ENCODE results near the gene PIK3R1. TPM values are rescaled to one million over a fixed set of nuclear protein-coding genes. Genes with fewer than 3 reads are reported as not detected.
A peak's percentile ranks its signal among the peaks of the same experiment; 100 is the strongest.

PIK3R1 gene
- polyA plus RNA-seq, 1 donor from 2014 or later = 29.1 TPM

DNA sequence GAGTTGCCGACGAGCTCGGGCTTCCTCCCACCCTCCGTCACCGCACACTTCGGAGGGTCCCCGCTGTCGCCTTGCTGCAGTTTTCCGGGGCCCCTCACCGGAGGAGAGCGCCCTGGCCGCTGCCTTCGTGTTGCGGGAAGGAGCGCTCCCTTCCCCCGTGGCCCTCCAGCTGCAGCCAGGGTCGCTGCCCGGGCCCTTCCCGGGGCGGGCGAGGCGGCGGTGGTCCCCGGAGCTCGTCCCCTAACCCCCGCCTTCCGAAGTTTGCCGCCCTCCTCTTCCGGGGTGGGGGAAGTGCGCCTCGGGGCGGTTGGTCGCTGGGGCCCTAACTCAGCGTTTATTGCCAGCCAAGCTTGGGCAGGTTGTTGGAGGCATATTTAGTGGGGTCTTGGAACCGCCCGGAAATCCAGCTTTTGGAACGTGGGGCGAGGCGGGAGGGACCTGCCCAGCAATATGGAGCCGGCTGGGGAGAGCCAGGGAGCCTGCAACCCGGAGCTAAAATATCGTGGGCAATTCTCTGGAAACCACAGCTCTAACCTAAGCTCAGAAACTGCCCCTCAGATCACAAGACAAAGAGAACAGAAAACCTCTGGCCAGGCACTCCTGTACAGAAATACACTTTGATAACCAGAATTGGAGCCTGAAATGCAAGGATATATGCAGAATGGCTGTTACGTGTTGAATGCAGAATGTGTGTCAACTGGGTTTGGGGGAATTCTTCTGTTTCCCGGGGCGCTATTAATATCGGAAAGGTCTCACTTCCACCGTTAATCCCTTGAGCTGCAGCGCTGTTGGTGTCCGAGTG is 890 bp downstream of the PIK3R1 start:
- Mint-ChIP-seq H3K9me3 (peaks cover 1 to 2% (median 2%) of the 10 kb centered on the region in 3 donors), H3K27ac (peak overlapping the region; percentile 77 to 92 (median 78)), H3K4me1 (peaks cover 13 to 41% (median 38%) of the 10 kb centered on the region in 3 donors), H3K27me3 (no peaks in the 10 kb centered on the region), H3K4me3 (peak overlapping the region; percentile 85 to 97 (median 92)), H3K36me3 (no peaks in the 10 kb centered on the region)

GRCh38 chr5:68217047-68217355 is 1.4 kb downstream of the PIK3R1 start:
- no peaks in the 10 kb centered on the region for H3K36me3 Mint-ChIP-seq
- H3K4me3 Mint-ChIP-seq = peak overlapping the region; percentile 85 to 97 (median 92)
- H3K27me3 Mint-ChIP-seq = no peaks in the 10 kb centered on the region
- peak overlapping the region; percentile 77 to 92 (median 78) for H3K27ac Mint-ChIP-seq
- H3K4me1 Mint-ChIP-seq = peaks cover 17 to 44% (median 42%) of the 10 kb centered on the region in 3 donors
- H3K9me3 Mint-ChIP-seq = no peaks in the 10 kb centered on the region

DNA sequence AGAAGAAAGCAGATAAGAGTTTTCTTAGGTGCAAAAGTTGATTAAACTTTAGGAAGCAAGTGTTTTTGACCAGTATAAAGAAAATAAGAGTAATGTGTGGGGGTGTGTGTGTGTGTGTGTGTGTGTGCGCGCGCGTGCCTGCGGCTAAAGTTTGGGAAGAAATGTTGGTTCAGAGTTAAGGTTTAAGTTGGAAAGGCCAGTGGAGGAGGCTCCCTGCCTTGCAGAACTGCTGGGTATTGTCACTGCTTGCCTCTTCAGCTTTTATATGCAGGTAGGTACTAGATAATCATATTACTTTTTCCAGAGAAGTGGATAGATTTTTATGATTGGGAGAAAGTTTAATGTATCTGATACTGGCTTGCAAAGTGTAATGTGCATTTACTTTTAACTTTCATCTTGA is 2.0 kb downstream of the PIK3R1 start:
- H3K4me3 Mint-ChIP-seq = peak overlapping the region; percentile 85 to 97 (median 92)
- peak overlapping the region in 2 of 3 donors; percentile 77 to 78 for H3K27ac Mint-ChIP-seq
- no peaks in the 10 kb centered on the region for H3K27me3 Mint-ChIP-seq
- H3K4me1 Mint-ChIP-seq = peaks cover 22 to 47% (median 47%) of the 10 kb centered on the region in 3 donors
- H3K36me3 Mint-ChIP-seq = no peaks in the 10 kb centered on the region
- no peaks in the 10 kb centered on the region for H3K9me3 Mint-ChIP-seq

DNA sequence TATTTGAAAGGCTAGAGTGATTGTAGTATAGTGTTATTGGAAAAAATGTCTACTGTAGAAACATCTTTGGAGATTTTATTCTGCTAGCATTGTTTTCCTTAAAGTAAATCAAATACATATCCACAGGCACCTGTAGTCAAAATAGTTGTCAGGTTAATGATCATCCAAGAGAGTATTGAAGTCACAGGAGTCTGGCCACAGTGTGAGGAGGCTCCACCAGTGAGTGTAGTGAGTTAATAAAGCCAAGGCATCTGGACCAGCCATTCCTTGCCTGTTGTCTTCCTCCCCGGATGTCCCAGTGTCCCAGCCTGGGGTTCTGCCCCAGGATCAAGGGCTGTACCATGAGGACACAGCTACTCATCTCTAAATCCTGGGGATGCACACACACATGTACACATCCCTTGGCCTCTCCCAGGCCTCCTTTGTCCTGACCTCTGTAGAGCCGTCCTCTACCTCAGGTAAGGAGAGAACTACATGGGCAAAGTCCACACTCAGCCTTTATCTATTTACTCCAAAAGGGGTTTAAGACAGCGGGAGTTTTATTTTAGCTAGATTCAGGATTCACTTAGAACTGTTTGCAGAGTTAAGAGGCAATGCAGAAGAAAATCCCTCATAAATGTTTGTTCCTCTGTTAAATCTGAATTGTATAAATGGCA is 3.7 kb downstream of the PIK3R1 start:
- Mint-ChIP-seq H3K27me3 (no peaks in the 10 kb centered on the region), H3K27ac (peak overlapping the region in 1 of 3 donors; percentile 32)

DNA sequence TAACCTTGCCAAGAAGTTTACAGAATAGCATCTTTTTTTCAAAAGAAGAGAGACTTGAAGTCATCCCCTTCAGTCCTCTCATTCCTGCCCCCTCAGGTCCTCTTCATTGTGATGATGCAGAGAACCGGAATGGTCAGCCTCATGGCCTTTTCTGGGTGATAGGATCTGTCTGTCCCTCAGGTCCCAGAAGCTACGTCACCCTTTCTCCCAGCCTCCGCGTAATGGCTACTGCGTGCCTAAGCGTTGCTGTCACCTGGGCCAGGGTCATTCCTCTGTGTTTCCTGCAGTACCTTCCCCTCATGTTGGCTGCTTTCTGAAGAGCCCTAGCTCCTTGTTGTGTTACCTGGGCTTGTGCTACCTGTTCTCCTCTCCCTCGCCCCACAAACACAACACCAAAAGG is 4.7 kb downstream of the PIK3R1 start:
- Mint-ChIP-seq H3K27me3 (no peaks in the 10 kb centered on the region), H3K4me1 (peaks cover 28 to 64% (median 62%) of the 10 kb centered on the region in 3 donors), H3K27ac (peak overlapping the region in 1 of 3 donors; percentile 32), H3K36me3 (peaks cover under 1% of the 10 kb centered on the region), H3K4me3 (peak overlapping the region in 2 of 4 donors; percentile 3 to 36), H3K9me3 (no peaks in the 10 kb centered on the region)

More for the DNA sequence above, 3.7 kb downstream of the PIK3R1 start:
- H3K4me1 Mint-ChIP-seq = peaks cover 23 to 58% (median 57%) of the 10 kb centered on the region in 3 donors
- H3K4me3 Mint-ChIP-seq = peak overlapping the region in 3 of 4 donors; percentile 42 to 93 (median 56)
- no peaks in the 10 kb centered on the region for H3K9me3 Mint-ChIP-seq
- H3K36me3 Mint-ChIP-seq = no peaks in the 10 kb centered on the region

DNA sequence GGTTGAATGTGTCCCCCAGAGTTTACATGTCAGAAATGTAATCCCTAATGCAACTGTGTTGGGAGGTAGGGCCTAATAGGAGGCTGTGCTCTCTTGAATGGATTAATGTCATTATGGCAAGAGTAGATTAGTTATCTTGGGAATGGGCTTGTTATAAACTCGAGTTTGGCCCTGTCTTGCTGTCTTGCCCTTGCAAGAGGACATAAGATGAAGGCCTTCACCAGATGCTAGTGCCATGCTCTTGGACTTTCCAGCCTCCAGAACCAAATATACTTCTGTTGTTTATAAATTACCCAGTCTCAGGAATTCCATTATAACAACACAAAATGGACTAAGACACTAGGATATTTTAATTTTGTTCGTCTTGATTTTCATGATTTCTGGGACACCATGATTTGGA is 5.4 kb downstream of the PIK3R1 start:
- peaks cover 34 to 70% (median 68%) of the 10 kb centered on the region in 3 donors for H3K4me1 Mint-ChIP-seq
- H3K36me3 Mint-ChIP-seq = peaks cover 5% of the 10 kb centered on the region
- no peak overlapping the region for H3K4me3 Mint-ChIP-seq
- no peaks in the 10 kb centered on the region for H3K9me3 Mint-ChIP-seq
- no peak overlapping the region for H3K27ac Mint-ChIP-seq
- H3K27me3 Mint-ChIP-seq = no peaks in the 10 kb centered on the region

DNA sequence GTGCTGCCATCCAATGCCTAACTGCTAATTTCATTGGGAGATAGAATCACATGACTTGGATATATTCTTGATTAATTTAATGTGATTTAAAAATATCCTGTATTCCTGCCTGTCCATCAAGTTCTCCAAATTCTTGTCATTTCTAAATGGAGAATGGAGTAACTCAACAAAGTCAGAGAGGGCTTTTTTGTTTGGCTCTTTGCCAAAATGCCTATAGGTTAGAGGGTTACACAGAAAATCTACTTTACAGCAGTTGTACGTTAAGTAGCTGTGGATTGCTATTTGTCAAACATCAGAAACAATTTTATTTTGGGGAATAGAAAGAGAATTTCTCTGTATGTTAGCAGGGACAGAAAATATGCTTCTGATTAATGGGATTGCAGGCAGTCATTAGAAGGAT is 5.9 kb downstream of the PIK3R1 start:
- Mint-ChIP-seq H3K27ac (peak overlapping the region in 1 of 3 donors; percentile 22), H3K36me3 (peaks cover 5% of the 10 kb centered on the region), H3K4me3 (no peak overlapping the region), H3K4me1 (peaks cover 37 to 72% (median 70%) of the 10 kb centered on the region in 3 donors), H3K9me3 (no peaks in the 10 kb centered on the region), H3K27me3 (no peaks in the 10 kb centered on the region)

- Mint-ChIP-seq H3K27ac (peak overlapping the region in 1 of 3 donors; percentile 85), H3K4me3 (peak overlapping the region in 3 of 4 donors; percentile 14 to 62 (median 34)), H3K27me3 (no peaks in the 10 kb centered on the region), H3K9me3 (no peaks in the 10 kb centered on the region), H3K4me1 (peaks cover 37 to 65% (median 63%) of the 10 kb centered on the region in 3 donors), H3K36me3 (peaks cover 5% of the 10 kb centered on the region)
Observed at GRCh38 chr5:68222310-68222709, 6.8 kb downstream of the PIK3R1 start.

DNA sequence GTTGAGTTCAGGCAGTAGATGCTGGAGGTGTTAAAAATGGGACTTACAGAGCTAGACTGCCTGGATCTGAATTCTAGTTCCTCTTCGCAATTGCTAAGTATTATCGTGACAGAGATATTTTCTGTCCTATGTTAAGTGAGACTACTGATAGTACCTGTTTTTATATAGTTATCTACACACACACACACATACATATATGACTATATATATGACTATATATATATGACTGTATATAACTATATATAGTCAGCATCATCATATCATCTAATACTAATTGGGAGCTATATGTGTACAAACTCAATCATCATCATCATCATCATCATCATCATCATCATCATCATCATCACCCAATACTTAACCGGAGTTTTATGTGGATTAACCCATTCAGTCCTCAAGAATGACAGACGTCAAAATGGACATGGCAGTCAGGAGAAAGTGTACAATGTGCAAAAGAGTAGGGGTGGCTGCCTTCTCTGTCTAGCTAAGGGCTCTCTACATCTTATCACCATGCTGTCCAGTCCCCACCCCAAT is 7.3 kb downstream of the PIK3R1 start:
- Mint-ChIP-seq H3K36me3 (peaks cover 5% of the 10 kb centered on the region), H3K27me3 (no peaks in the 10 kb centered on the region), H3K4me1 (peaks cover 37 to 64% (median 60%) of the 10 kb centered on the region in 3 donors), H3K9me3 (no peaks in the 10 kb centered on the region), H3K4me3 (peak overlapping the region in 2 of 4 donors; percentile 13 to 14), H3K27ac (peak overlapping the region in 2 of 3 donors; percentile 8 to 41)

- Mint-ChIP-seq H3K27ac (no peak overlapping the region), H3K9me3 (no peaks in the 10 kb centered on the region), H3K27me3 (no peaks in the 10 kb centered on the region), H3K4me1 (peaks cover 29 to 56% (median 52%) of the 10 kb centered on the region in 3 donors), H3K4me3 (peak overlapping the region in 2 of 4 donors; percentile 21 to 24), H3K36me3 (peaks cover 5% of the 10 kb centered on the region)
Observed at GRCh38 chr5:68223904-68224303, 8.3 kb downstream of the PIK3R1 start.

DNA sequence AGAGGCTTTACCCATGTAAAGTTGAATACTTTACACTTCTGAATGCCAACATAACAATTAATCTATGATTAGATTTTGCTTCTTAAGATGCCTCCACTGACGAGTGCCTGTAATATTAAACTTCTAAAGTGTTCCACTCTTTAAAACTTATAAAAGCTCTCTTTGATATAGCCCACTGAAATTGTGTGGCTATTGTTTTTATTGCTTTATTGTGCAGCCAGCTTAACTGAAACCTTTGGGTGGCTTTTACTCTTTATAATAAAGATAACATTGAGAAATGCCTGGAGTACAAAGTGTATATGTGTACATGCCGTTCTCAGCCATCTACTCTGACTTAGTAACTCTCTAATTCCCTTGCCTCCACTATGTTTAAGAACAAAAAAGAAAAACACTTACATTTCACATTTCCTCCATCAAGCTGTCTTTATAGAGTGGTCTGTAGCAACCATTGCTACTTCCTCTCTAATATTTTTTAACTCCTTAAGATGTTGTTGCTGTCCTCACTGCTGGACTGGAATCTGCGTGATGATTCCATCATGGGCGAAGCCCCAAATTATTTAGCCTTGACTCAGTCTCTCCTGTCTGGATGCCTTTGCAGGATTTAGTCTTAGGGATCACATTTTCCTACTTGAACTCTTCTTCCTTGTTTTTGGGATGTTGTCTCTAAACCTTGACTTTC is 9.1 kb downstream of the PIK3R1 start:
- no peaks in the 10 kb centered on the region for H3K9me3 Mint-ChIP-seq
- peaks cover 29 to 55% (median 50%) of the 10 kb centered on the region in 3 donors for H3K4me1 Mint-ChIP-seq
- H3K27me3 Mint-ChIP-seq = no peaks in the 10 kb centered on the region
- peaks cover 5% of the 10 kb centered on the region for H3K36me3 Mint-ChIP-seq
- no peak overlapping the region for H3K27ac Mint-ChIP-seq
- H3K4me3 Mint-ChIP-seq = no peak overlapping the region

- H3K36me3 Mint-ChIP-seq = peaks cover 5% of the 10 kb centered on the region
- peaks cover 33 to 60% (median 55%) of the 10 kb centered on the region in 3 donors for H3K4me1 Mint-ChIP-seq
- H3K4me3 Mint-ChIP-seq = no peak overlapping the region
- no peaks in the 10 kb centered on the region for H3K27me3 Mint-ChIP-seq
- no peaks in the 10 kb centered on the region for H3K9me3 Mint-ChIP-seq
- no peak overlapping the region for H3K27ac Mint-ChIP-seq
Observed at GRCh38 chr5:68225188-68225910, 9.8 kb downstream of the PIK3R1 start.

GRCh38 chr5:68225911-68226545 is 10.5 kb downstream of the PIK3R1 start:
- Mint-ChIP-seq H3K27ac (no peak overlapping the region), H3K9me3 (no peaks in the 10 kb centered on the region), H3K4me1 (peaks cover 33 to 58% (median 57%) of the 10 kb centered on the region in 3 donors), H3K27me3 (no peaks in the 10 kb centered on the region), H3K4me3 (no peak overlapping the region), H3K36me3 (peaks cover 5% of the 10 kb centered on the region)

Measured in IgD-negative memory B cell (primary cell).